OCI-LY1 (cell line): Measurements from ENCODE around the gene ROR1.

Experiments used
- H2AFZ ChIP-seq: fragments of 200-600 bp; sonication (generic), shearing (Covaris generic); 2 replicates; pipeline ENCODE4 v1.6.0; 2014; ENCODE audit warnings: antibody characterized with exemption, mild to moderate bottlenecking, low read length
- H3F3A ChIP-seq: fragments of 200-600 bp; sonication (generic), shearing (Covaris generic); 2 replicates; pipeline ENCODE4 v1.6.0; 2014; ENCODE audit warnings: mild to moderate bottlenecking, antibody characterized with exemption, low read length, moderate library complexity; ENCODE audit not compliant: insufficient read depth
- H3K27ac ChIP-seq: fragments of 200-600 bp; sonication (generic); 2 replicates; pipeline ENCODE4 v1.5.1; 2014; ENCODE audit warnings: low read length, mixed run types, mild to moderate bottlenecking, low read depth; ENCODE audit not compliant: poor library complexity, severe bottlenecking
- H3K27me3 ChIP-seq: fragments of 200-600 bp; sonication (generic); 2 replicates; pipeline ENCODE4 v1.6.0; 2014; ENCODE audit warnings: antibody characterized with exemption, mild to moderate bottlenecking, low read length, moderate library complexity; ENCODE audit not compliant: insufficient read depth
- H3K36me3 ChIP-seq: fragments of 200-600 bp; sonication (generic); 2 replicates; pipeline ENCODE4 v1.6.1; 2014; ENCODE audit warnings: mild to moderate bottlenecking, antibody characterized with exemption, low read length, moderate library complexity, mixed read lengths; ENCODE audit not compliant: insufficient read depth
- H3K4me1 ChIP-seq: fragments of 200-600 bp; sonication (generic); 2 replicates; pipeline ENCODE4 v1.5.1; 2014; ENCODE audit warnings: mild to moderate bottlenecking, low read length, moderate library complexity; ENCODE audit not compliant: insufficient read depth, severe bottlenecking
- H3K4me2 ChIP-seq: fragments of 200-600 bp; sonication (generic), shearing (Covaris generic); 2 replicates; pipeline ENCODE4 v1.6.1; 2014; ENCODE audit warnings: low read length
- H3K4me3 ChIP-seq: fragments of 200-600 bp; sonication (generic); 2 replicates; pipeline ENCODE4 v1.5.1; 2014; ENCODE audit warnings: low read length, low read depth, mild to moderate bottlenecking, mixed read lengths; ENCODE audit not compliant: poor library complexity, severe bottlenecking
- H3K79me2 ChIP-seq: fragments of 200-600 bp; shearing (Covaris generic); 2 replicates; pipeline ENCODE4 v1.6.1; 2016; ENCODE audit warnings: mixed run types, low read length, mixed read lengths; ENCODE audit not compliant: insufficient read depth
- H3K9ac ChIP-seq: fragments of 200-600 bp; sonication (generic), shearing (Covaris generic); 2 replicates; pipeline ENCODE4 v1.6.1; 2014; ENCODE audit warnings: mild to moderate bottlenecking, low read length, mixed read lengths
- H3K9me2 ChIP-seq: fragments of 200-600 bp; sonication (generic), shearing (Covaris generic); 2 replicates; pipeline ENCODE4 v1.6.1; 2014; ENCODE audit warnings: low read depth, mild to moderate bottlenecking, low read length, mixed read lengths
- H3K9me3 ChIP-seq: fragments of 200-600 bp; shearing (Covaris generic); 2 replicates; pipeline ENCODE4 v1.6.1; 2014; ENCODE audit warnings: low read length, mixed read lengths
- H4K20me1 ChIP-seq: fragments of 200-600 bp; sonication (generic), shearing (Covaris generic); 2 replicates; pipeline ENCODE4 v1.6.0; 2016; ENCODE audit warnings: mild to moderate bottlenecking, low read length; ENCODE audit not compliant: insufficient read depth
- CTCF ChIP-seq: fragments of 200-600 bp; sonication (generic), shearing (Covaris generic); IDR thresholded peaks from 2 replicates; pipeline ENCODE4 v1.5.1; 2017; ENCODE audit warnings: mild to moderate bottlenecking, antibody characterized with exemption, low read length, moderate library complexity, mixed read lengths
- EZH2 ChIP-seq: fragments of 200-600 bp; sonication (generic), shearing (Covaris generic); IDR thresholded peaks from 2 replicates; pipeline ENCODE4 v1.8.0; 2017; ENCODE audit warnings: borderline replicate concordance, mixed run types, mild to moderate bottlenecking, antibody characterized with exemption, low read length, moderate library complexity, mixed read lengths

Gene ROR1

GRCh38 chr1:64039390-64039926, 265.6 kb downstream of the ROR1 start:
- Histone ChIP-seq H3K4me2 (no peak overlapping the region), H3K27me3 (no peaks in the 10 kb centered on the region)
- TF ChIP-seq CTCF (no peak), EZH2 (no peak)

GRCh38 chr1:64041371-64042131, 267.7 kb downstream of the ROR1 start:
- Histone ChIP-seq H3K27ac (no peak overlapping the region), H3K36me3 (no peaks in the 10 kb centered on the region), H4K20me1 (no peaks in the 10 kb centered on the region), H3K4me2 (no peak overlapping the region), H3K79me2 (no peaks in the 10 kb centered on the region), H3K9me2 (no peaks in the 10 kb centered on the region), H3F3A (no peaks in the 10 kb centered on the region), H3K4me1 (no peaks in the 10 kb centered on the region), H3K27me3 (no peaks in the 10 kb centered on the region), H3K9ac (no peak overlapping the region), H3K9me3 (no peaks in the 10 kb centered on the region), H2AFZ (no peak overlapping the region), H3K4me3 (no peak overlapping the region)
- TF ChIP-seq EZH2 = no peak
- no peak for TF ChIP-seq CTCF

More at GRCh38 chr1:64039390-64039926, 265.6 kb downstream of the ROR1 start:
- Histone ChIP-seq H3K9me3 (no peaks in the 10 kb centered on the region), H3K4me1 (no peaks in the 10 kb centered on the region), H3K36me3 (no peaks in the 10 kb centered on the region), H3K4me3 (no peak overlapping the region), H3K9me2 (no peaks in the 10 kb centered on the region), H4K20me1 (no peaks in the 10 kb centered on the region), H3K9ac (no peak overlapping the region), H3K27ac (no peak overlapping the region), H3K79me2 (no peaks in the 10 kb centered on the region), H2AFZ (no peak overlapping the region), H3F3A (no peaks in the 10 kb centered on the region)

DNA sequence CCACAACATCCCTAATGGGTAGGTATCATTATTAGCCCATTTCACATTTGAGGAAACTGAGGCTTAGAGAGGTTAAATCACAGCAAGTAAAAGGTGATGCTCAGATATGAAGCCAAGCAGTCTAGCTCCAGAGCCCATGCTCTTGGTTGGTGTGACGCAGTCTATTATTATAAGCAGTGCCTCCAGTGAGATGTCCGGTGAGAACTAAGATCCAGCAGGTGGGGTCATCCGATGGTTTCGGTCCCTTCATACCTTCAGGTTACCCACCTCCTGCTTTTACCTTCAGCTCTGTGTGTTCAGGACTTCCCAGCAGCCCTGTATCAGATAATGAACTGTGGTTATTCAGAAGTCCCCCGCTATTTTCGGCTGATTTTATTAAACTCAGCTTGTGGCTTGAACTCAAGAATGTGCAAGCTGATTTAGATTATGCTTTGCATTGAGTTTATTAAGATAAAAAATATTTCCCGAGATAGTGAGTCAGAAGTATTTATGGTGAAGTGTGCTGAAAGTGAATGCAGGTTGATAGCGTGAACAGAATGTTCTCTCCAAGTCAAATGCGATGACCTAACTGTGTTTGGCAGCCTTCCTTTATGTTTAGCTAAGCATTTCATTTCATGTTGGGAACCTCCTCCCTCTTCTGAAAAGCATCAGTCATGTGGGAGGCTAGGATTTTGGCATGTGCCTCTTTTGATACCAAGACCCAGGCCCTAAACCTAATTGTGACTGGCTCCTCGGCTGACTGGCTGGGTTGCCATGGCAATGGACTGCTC, 268.7 kb downstream of the ROR1 start:
- Histone ChIP-seq H3K9me2 (no peaks in the 10 kb centered on the region), H3K79me2 (no peaks in the 10 kb centered on the region), H3K36me3 (no peaks in the 10 kb centered on the region), H3F3A (no peaks in the 10 kb centered on the region), H3K27me3 (no peaks in the 10 kb centered on the region), H3K27ac (no peak overlapping the region), H3K4me1 (no peaks in the 10 kb centered on the region), H3K9ac (no peak overlapping the region), H2AFZ (no peak overlapping the region), H3K9me3 (no peaks in the 10 kb centered on the region), H3K4me3 (no peak overlapping the region), H4K20me1 (no peaks in the 10 kb centered on the region), H3K4me2 (no peak overlapping the region)
- no peak for TF ChIP-seq EZH2
- no peak for TF ChIP-seq CTCF
